ENCODE results near the gene ISM1. TPM values are rescaled to one million over a fixed set of nuclear protein-coding genes. Genes with fewer than 3 reads are reported as not detected.

Gene ISM1
- total and polyA plus RNA-seq, 2 donors (not counting 3 experiments of a cell fraction or from before 2014, with no cell fraction given), result not detected

- Histone ChIP-seq H3K79me2 (ENCODE audit: control insufficient read depth, insufficient read depth, low read length) (no peaks in the 10 kb centered on the region), H3K36me3 (ENCODE audit: control insufficient read depth in 2 of 2, extremely low read depth in 1 of 2, insufficient read depth in 2 of 2, low read length in 2 of 2) (no peaks in the 10 kb centered on the region), H2AFZ (ENCODE audit: low read depth, low read length) (no peak overlapping the region), H3K9me1 (replicated peaks; ENCODE audit: control insufficient read depth, extremely low read depth, insufficient read depth, low read length) (no peaks in the 10 kb centered on the region), H4K20me1 (replicated peaks; ENCODE audit: control insufficient read depth, extremely low read depth, insufficient read depth, low read length) (no peaks in the 10 kb centered on the region), H3K9me3 (replicated peaks; ENCODE audit: control insufficient read depth, insufficient read depth, low read length) (no peaks in the 10 kb centered on the region), H3K4me2 (ENCODE audit: insufficient read depth, low read length) (no peak overlapping the region), H3K4me1 (ENCODE audit: control insufficient read depth, extremely low read depth, insufficient read depth, low read length) (no peaks in the 10 kb centered on the region), H3K27ac (ENCODE audit: insufficient read depth, low read depth, low read length) (no peak overlapping the region), H3K4me3 (replicated peaks in 1 of 3; ENCODE audit: insufficient read depth in 1 of 3, low read depth in 1 of 3, low read length in 3 of 3) (no peak overlapping the region), H3K27me3 (ENCODE audit: control insufficient read depth in 2 of 2, insufficient read depth in 2 of 2, low read length in 2 of 2) (peaks cover 0 to 4% of the 10 kb centered on the region in 2 experiments), H3K9ac (replicated peaks; ENCODE audit: extremely low read depth, insufficient read depth, low read length) (no peak overlapping the region)
- TF ChIP-seq JUN (IDR thresholded peaks at IDR 0.05; ENCODE audit: borderline replicate concordance, insufficient read depth, insufficient read length, low read depth), result no peak
- no peak for TF ChIP-seq FOS (IDR thresholded peaks at IDR 0.05; ENCODE audit: borderline replicate concordance, insufficient read depth, low read length)
- TF ChIP-seq POLR2A (IDR thresholded peaks at IDR 0.05; ENCODE audit: low read depth, low read length), result no peak
- no peak for TF ChIP-seq EZH2 (IDR thresholded peaks at IDR 0.05; ENCODE audit: borderline replicate concordance, low read depth, low read length, severe bottlenecking)
- FAIRE-seq (no peak), DNase-seq (ENCODE audit: low read depth, low spot score) (no peak)
- intact Hi-C loops (cut with micrococcal nuclease) (no loop called here), dilution Hi-C loops (cut with MboI; ENCODE audit: extremely low pct_ligation_motif_present, low sequenced_read_pairs) (no loop called here)
- BruUV-seq (replicated peaks), result no TSS peak
- ChIA-PET CTCF (no interaction called here), POLR2A (no interaction called here)
These were observed 117.9 kb downstream of the ISM1 start for GRCh38 chr20:13338999-13339411.

- no peaks in the 10 kb centered on the region for H3K79me2 ChIP-seq (ENCODE audit: control insufficient read depth, insufficient read depth, low read length)
- no peaks in the 10 kb centered on the region for H4K20me1 ChIP-seq (replicated peaks; ENCODE audit: control insufficient read depth, extremely low read depth, insufficient read depth, low read length)
- CTCF ChIA-PET, result interaction anchor here (0.6 to 1.3 kb wide), 3 partner anchors 16 to 1029 kb away, joined by 3 to 6 read pairs (median 4); no protein-coding TSS in a partner anchor
- dilution Hi-C loops (cut with MboI; ENCODE audit: extremely low pct_ligation_motif_present, low sequenced_read_pairs) (no loop called here), intact Hi-C loops (cut with micrococcal nuclease) (no loop called here)
- H3K9ac ChIP-seq (replicated peaks; ENCODE audit: extremely low read depth, insufficient read depth, low read length), result no peak overlapping the region
- TF ChIP-seq, protein P1, sequence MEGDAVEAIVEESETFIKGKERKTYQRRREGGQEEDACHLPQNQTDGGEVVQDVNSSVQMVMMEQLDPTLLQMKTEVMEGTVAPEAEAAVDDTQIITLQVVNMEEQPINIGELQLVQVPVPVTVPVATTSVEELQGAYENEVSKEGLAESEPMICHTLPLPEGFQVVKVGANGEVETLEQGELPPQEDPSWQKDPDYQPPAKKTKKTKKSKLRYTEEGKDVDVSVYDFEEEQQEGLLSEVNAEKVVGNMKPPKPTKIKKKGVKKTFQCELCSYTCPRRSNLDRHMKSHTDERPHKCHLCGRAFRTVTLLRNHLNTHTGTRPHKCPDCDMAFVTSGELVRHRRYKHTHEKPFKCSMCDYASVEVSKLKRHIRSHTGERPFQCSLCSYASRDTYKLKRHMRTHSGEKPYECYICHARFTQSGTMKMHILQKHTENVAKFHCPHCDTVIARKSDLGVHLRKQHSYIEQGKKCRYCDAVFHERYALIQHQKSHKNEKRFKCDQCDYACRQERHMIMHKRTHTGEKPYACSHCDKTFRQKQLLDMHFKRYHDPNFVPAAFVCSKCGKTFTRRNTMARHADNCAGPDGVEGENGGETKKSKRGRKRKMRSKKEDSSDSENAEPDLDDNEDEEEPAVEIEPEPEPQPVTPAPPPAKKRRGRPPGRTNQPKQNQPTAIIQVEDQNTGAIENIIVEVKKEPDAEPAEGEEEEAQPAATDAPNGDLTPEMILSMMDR (IDR thresholded peaks at IDR 0.05; ENCODE audit: extremely low read depth in 1 of 2, insufficient read depth in 1 of 2, low read depth in 1 of 2, low read length in 2 of 2), result no peak
- TF ChIP-seq EZH2 (IDR thresholded peaks at IDR 0.05; ENCODE audit: borderline replicate concordance, low read depth, low read length, severe bottlenecking), result no peak
- no peak for TF ChIP-seq POLR2AphosphoS5 (IDR thresholded peaks at IDR 0.05; ENCODE audit: insufficient read depth, low read depth, low read length)
- POLR2A ChIA-PET, result interaction anchor here (0.5 kb wide), 1 partner anchor 15 kb away, joined by 3 read pairs; no protein-coding TSS in a partner anchor
- no peak overlapping the region for H2AFZ ChIP-seq (ENCODE audit: low read depth, low read length)
- DNase-seq (ENCODE audit: low read depth, low spot score), result no peak
- no peak for FAIRE-seq
- H3K27ac ChIP-seq (ENCODE audit: insufficient read depth, low read depth, low read length), result no peak overlapping the region
- H3K4me1 ChIP-seq (ENCODE audit: control insufficient read depth, extremely low read depth, insufficient read depth, low read length), result no peaks in the 10 kb centered on the region
- no peak overlapping the region for H3K4me3 ChIP-seq (replicated peaks in 1 of 3; ENCODE audit: insufficient read depth in 1 of 3, low read depth in 1 of 3, low read length in 3 of 3)
- no peaks in the 10 kb centered on the region for H3K36me3 ChIP-seq (ENCODE audit: control insufficient read depth in 2 of 2, extremely low read depth in 1 of 2, insufficient read depth in 2 of 2, low read length in 2 of 2)
- no peak overlapping the region for H3K4me2 ChIP-seq (ENCODE audit: insufficient read depth, low read length)
- BruUV-seq (replicated peaks), result no TSS peak
- no peaks in the 10 kb centered on the region for H3K9me3 ChIP-seq (replicated peaks; ENCODE audit: control insufficient read depth, insufficient read depth, low read length)
- H3K9me1 ChIP-seq (replicated peaks; ENCODE audit: control insufficient read depth, extremely low read depth, insufficient read depth, low read length), result no peaks in the 10 kb centered on the region
- peaks cover 0 to 4% of the 10 kb centered on the region in 2 experiments for H3K27me3 ChIP-seq (ENCODE audit: control insufficient read depth in 2 of 2, insufficient read depth in 2 of 2, low read length in 2 of 2)
These were observed 119.0 kb downstream of the ISM1 start for GRCh38 chr20:13340088-13340487.

Data from endothelial cell of umbilical vein (primary cell).